ENCODE results near the gene CLCN7.

CLCN7 gene

DNA sequence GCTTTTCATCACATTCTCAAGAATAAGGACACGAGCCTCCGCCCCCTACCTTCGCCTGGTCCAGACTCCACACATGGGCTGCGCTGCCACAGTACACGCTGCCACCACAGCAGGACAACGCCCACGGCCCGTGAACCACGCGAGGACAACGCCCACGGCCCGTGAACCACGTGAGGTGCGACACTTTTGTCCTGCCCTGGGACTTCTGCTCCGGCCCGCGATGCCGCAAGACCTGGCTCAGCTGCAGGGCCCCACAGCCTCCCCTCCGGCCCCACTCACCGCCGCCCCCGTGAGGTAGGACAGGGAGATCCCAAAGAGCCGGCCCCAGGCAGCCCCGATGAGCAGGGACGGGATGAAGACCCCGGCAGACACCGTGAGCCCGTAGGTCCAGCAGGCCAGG lies 24.6 kb downstream of the CLCN7 start:
- no peak for DNase-seq (ENCODE audit: low read depth)
- TF ChIP-seq, protein P1, sequence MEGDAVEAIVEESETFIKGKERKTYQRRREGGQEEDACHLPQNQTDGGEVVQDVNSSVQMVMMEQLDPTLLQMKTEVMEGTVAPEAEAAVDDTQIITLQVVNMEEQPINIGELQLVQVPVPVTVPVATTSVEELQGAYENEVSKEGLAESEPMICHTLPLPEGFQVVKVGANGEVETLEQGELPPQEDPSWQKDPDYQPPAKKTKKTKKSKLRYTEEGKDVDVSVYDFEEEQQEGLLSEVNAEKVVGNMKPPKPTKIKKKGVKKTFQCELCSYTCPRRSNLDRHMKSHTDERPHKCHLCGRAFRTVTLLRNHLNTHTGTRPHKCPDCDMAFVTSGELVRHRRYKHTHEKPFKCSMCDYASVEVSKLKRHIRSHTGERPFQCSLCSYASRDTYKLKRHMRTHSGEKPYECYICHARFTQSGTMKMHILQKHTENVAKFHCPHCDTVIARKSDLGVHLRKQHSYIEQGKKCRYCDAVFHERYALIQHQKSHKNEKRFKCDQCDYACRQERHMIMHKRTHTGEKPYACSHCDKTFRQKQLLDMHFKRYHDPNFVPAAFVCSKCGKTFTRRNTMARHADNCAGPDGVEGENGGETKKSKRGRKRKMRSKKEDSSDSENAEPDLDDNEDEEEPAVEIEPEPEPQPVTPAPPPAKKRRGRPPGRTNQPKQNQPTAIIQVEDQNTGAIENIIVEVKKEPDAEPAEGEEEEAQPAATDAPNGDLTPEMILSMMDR (conservative IDR thresholded peaks at IDR 0.05; ENCODE audit: low read depth, low read length) = no peak
- H3K4me3 ChIP-seq (ENCODE audit: low read length) = no peak overlapping the region

DNA sequence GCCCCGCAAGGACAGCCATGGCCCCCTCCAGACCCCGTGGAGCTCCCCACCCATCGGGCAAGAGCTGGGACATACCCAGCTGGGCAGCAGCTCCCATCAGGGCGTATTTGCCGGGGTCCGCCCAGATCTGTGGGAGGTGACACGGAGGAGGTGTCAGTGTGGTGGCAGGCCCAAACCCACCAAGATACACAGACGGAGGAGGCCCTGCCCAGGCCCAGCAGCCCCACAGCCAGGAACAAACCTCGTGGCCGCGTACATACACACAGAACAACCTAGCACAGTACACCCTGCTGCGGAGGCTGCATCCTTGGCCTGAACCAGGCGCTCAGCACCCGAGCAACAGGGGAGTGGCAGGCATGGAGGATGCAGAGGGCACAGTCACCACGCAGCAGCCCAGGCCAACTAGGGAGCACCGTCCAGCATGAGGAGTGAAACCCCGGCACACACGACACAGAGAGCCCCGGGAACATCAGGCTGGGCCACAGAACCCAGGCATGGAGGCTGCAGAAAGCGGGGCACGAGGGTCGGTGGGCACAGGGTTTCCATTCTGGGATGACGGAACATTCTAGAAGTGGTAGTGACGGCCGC lies 25.5 kb downstream of the CLCN7 start:
- DNase-seq (ENCODE audit: low read depth) = no peak
- no peak overlapping the region for H3K4me3 ChIP-seq (ENCODE audit: low read length)
- TF ChIP-seq, protein P1 (conservative IDR thresholded peaks at IDR 0.05; ENCODE audit: low read depth, low read length) = no peak

DNA sequence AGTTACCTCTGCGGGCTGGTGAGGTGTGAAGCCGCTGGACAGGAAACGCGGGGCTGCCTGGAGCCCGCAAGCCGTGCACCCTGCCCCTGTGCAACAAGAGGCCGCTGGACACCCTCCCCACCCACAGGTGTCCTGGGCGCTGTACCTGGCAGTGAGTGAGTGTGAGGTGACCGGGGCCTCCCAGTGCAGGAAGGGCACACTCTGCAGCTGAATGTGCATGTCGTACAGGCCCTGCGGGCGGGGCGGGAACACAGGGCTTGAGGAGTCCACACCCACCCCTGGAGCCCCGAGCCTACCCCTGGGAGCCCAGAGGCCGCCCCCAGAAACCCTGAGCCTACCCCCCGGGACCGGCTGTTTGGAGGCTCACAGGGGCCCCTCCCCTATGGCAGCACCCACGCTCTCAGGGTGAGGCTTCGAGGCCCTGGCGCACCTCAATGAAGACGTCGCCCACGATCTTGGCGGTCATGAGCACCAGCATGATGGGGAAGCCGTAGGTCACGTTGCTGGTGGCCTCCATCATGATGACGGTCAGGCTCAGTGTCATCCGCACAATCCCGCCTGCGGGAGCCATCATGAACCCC lies 26.2 kb downstream of the CLCN7 start:
- TF ChIP-seq, protein P1 (conservative IDR thresholded peaks at IDR 0.05; ENCODE audit: low read depth, low read length) = no peak
- no peak for DNase-seq (ENCODE audit: low read depth)
- no peak overlapping the region for H3K4me3 ChIP-seq (ENCODE audit: low read length)

DNA sequence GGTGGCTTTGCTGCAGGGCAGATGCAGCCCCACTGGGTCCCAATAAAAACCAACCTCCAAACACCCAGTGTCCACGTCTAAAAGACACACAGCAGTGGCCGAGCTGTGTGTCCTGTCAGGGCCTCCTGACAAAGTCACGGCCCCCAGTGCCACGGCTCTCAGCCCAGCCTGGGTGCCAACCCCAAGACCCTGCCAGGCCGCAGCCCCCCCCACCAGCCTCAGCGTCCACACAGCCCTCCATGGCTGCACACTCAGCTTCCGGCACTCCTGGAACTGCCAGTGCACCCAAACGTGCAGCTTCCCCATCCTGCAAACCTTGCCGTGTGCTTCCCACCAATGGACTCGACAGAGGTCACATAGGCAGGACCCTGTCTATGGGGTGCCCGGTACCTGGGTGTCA lies 26.9 kb downstream of the CLCN7 start:
- DNase-seq (ENCODE audit: low read depth) = no peak
- H3K4me3 ChIP-seq (ENCODE audit: low read length) = no peak overlapping the region
- TF ChIP-seq, protein P1 (conservative IDR thresholded peaks at IDR 0.05; ENCODE audit: low read depth, low read length) = no peak

DNA sequence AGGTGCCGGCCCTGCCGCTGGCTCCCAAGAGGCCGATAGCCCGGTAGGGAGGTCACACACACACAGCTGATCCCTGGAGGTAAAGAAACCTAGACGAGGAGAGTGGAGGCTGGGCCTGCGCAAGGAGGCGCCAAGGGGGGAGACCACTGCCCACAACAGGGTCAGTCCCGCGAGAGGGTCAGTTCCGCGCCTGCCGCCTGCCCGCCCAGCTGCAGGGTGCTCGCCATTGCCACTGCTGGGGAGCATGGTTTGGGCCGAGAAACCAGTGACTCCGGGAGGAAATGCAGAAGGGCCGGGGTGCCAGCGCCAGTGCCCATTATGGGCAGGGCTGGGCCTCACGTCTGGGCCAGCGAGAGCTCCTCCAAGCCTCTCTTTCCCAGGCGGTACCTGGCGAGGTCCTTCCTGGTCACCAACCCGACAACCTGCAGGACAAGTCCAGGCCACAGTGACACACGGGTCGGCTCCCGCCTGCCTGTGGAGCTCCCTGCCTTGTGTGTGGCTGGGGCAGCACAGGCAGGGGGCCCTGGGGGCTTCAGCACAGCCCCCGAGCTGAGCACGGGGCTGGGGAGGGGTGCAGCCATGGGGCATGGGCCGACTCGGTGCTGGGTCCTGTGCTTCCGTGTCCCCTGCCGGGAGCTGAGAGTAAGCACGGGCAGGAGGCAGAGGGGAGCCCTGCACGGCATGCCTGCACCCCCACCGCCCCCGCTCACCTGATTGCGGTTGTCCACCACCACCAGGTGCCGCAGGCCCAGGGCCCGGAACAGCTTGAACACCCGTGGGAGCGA lies 28.3 kb downstream of the CLCN7 start:
- DNase-seq (ENCODE audit: low read depth) = no peak
- TF ChIP-seq, protein P1 (conservative IDR thresholded peaks at IDR 0.05; ENCODE audit: low read depth, low read length) = no peak
- no peak overlapping the region for H3K4me3 ChIP-seq (ENCODE audit: low read length)

DNA sequence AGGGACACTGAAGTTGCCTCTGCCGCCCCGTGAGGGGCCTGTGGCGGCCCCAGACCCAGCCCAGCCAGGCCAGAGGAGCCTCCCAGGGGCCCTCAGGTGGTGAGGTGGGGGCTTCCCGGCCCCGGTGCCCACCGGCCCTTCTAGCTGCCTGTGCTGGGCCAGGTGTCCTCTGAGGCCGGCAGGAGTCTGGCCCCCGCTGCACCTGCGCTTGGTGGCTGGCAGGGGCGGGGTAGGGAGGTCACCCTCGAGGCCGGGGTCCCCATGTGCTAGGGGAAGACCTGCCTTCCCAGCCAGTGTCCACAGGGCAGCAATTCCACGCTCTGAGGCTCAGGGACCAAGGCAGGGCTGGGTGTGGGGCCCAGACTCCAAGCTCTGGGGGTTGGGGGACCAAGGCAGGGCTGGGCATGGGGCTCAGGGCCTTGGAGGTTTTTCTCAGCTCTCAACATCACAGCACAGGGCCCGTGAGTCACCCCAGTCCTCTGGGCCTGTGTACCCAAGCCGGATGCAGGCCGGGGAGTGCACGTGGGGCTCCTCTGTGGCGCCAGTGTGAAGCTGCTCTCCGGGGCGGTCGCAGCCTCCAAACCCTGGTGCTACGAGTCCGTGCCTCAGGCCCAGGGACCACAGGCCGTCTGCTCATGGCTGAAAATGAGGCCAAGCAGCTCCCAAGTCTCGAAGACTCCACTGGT lies 29.2 kb downstream of the CLCN7 start:
- TF ChIP-seq, protein P1 (conservative IDR thresholded peaks at IDR 0.05; ENCODE audit: low read depth, low read length) = no peak
- DNase-seq (ENCODE audit: low read depth) = no peak
- H3K4me3 ChIP-seq (ENCODE audit: low read length) = no peak overlapping the region
